ENCODE results near the gene ENTPD6.

The ENTPD6 gene

DNA sequence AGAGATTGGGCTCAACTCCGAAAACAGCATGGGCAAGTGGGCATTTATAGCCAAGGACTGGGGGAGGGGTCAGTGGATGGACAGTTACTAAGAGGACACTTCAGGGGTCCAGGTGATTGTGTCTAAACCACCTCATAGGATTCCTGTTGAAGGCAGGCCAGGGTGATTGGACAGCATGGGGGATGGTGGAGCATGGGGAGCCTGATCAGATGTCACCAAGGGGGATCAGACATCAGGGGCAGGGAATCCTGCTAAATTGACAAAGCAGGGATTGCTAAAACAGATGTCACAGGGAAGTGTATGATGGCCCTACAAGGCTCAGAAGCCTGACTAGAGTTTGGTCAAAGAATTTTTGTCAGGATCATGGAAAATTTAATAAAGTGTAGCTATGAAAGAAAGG is 49.9 kb downstream of the ENTPD6 start:
- peaks cover 33 to 59% (median 51%) of the 10 kb centered on the region in 10 experiments for H3K4me1 ChIP-seq
- TF ChIP-seq Cebpa-rat (IDR thresholded peaks at IDR 0.05) = no peak

DNA sequence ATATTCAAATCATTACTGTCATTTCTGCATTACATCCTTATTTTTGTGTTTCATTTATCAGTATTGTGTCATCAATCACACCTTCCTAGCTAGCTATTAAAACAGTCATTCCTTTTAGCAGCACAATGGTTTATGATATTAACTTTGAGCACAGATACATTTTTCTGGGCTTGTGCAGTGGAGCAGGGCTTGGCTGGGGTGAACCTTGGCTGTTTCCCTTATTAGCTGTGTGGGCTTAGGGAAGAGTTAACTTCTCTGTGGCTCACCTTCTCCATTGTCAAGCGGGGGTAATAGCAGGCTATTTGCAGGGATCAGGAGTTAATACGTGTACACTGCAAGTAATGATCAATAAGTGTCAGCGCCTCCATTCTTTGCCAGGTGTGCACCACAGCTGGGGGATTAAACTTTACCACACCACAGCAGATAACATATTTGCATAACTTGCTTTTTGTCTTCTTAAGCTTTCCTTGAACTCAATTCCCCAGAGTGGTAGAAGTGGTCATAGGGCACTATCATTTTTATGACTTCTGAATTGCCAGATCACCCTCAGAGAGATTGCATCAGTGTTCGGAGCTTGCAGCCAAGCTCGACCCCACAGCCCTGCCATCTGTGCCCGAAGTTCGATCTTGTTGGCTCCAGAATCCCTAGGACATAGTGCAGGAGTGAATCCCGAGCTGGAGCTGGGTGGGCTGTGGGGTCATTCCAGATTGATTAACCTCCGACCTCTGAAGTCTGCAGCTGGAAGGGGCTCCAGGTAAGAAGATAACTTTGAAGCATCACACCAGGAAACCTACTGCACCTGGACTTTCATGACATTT is 50.9 kb downstream of the ENTPD6 start:
- H3K27ac ChIP-seq = no peak overlapping the region
- H3K4me2 ChIP-seq = peak overlapping the region; percentile 84 to 100 (median 98)
- H3K36me3 ChIP-seq = peaks cover 0 to 16% (median 6%) of the 10 kb centered on the region in 11 experiments; a peak in 6 of 22 replicates
- H3K27me3 ChIP-seq = peaks cover 0 to 17% (median 11%) of the 10 kb centered on the region in 11 experiments; a peak in 11 of 22 replicates
- H3K4me1 ChIP-seq = peaks cover 39 to 62% (median 51%) of the 10 kb centered on the region in 10 experiments
- H3K4me3 ChIP-seq = peak overlapping the region in 2 of 10 experiments; percentile 93 to 98; a peak in 1 of 20 replicates
- peaks cover 0 to 33% (median 29%) of the 10 kb centered on the region in 11 experiments; a peak in 17 of 22 replicates for H4K20me1 ChIP-seq
- H3K9me3 ChIP-seq (replicated peaks in 1 of 11) = peaks cover 0 to 7% (median 0%) of the 10 kb centered on the region in 11 experiments; a peak in 4 of 22 replicates
- peak in 1 of 11 experiments; percentile 65; a peak in 2 of 22 replicates for TF ChIP-seq Cebpa-rat (IDR thresholded peaks at IDR 0.05)
- H3K9ac ChIP-seq = no peak overlapping the region

More for the DNA sequence above, 49.9 kb downstream of the ENTPD6 start:
- no peak overlapping the region for H3K4me3 ChIP-seq
- peaks cover 0 to 17% (median 11%) of the 10 kb centered on the region in 11 experiments; a peak in 11 of 22 replicates for H3K27me3 ChIP-seq
- H3K4me2 ChIP-seq = no peak overlapping the region
- no peak overlapping the region for H3K27ac ChIP-seq
- peaks cover 0 to 23% (median 20%) of the 10 kb centered on the region in 11 experiments; a peak in 13 of 22 replicates for H4K20me1 ChIP-seq
- H3K9ac ChIP-seq = no peak overlapping the region
- peaks cover 0 to 7% (median 0%) of the 10 kb centered on the region in 11 experiments; a peak in 4 of 22 replicates for H3K9me3 ChIP-seq (replicated peaks in 1 of 11)
- peaks cover 0 to 7% (median 0%) of the 10 kb centered on the region in 11 experiments; a peak in 2 of 22 replicates for H3K36me3 ChIP-seq

- peak overlapping the region; percentile 65 to 92 (median 87) for H3K9ac ChIP-seq
- TF ChIP-seq Cebpa-rat (IDR thresholded peaks at IDR 0.05) = no peak
- H3K27me3 ChIP-seq = peaks cover 0 to 17% (median 10%) of the 10 kb centered on the region in 11 experiments; a peak in 11 of 22 replicates
- H3K4me2 ChIP-seq = peak overlapping the region; percentile 84 to 100 (median 98)
- H3K4me3 ChIP-seq = peak overlapping the region; percentile 87 to 98 (median 96)
- H4K20me1 ChIP-seq = peaks cover 2 to 39% (median 36%) of the 10 kb centered on the region in 11 experiments; a peak in 19 of 22 replicates
- peaks cover 0 to 7% (median 0%) of the 10 kb centered on the region in 11 experiments; a peak in 4 of 22 replicates for H3K9me3 ChIP-seq (replicated peaks in 1 of 11)
- peaks cover 32 to 62% (median 51%) of the 10 kb centered on the region in 10 experiments for H3K4me1 ChIP-seq
- peak overlapping the region in 9 of 11 experiments; percentile 27 to 91 (median 57); a peak in 14 of 22 replicates for H3K27ac ChIP-seq
- peaks cover 0 to 23% (median 7%) of the 10 kb centered on the region in 11 experiments; a peak in 6 of 22 replicates for H3K36me3 ChIP-seq
Observed at GRCh38 chr20:25247000-25247517, 51.5 kb downstream of the ENTPD6 start.

DNA sequence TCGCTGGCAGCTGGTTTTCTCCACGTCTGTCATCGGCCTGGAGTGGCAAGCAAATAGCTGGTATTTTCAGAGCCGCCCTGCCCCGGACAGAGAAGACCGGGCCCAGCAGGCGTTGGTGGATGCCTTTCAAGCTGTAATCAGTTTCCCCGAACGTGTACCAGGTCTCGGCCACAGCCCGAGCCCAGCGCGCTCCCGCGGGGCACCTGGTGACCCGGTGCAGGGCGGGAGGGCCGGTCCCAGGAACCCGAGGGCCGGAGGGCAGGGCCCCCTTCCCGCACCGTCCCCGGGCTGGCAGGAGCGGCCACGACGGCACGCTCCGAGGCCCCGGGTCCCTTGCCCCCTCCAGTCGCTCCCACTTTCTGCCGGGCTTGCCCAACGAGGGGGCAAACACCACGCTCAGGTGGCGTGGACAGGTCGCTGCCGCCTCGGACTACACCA is 52.0 kb downstream of the ENTPD6 start:
- Histone ChIP-seq H3K4me3 (peak overlapping the region; percentile 87 to 98 (median 96)), H3K27ac (peak overlapping the region in 10 of 11 experiments; percentile 27 to 91 (median 57); a peak in 19 of 22 replicates), H3K36me3 (peaks cover 0 to 28% (median 10%) of the 10 kb centered on the region in 11 experiments; a peak in 10 of 22 replicates), H4K20me1 (peaks cover 4 to 44% (median 41%) of the 10 kb centered on the region in 11 experiments; a peak in 19 of 22 replicates), H3K9me3 (replicated peaks in 1 of 11) (peaks cover 0 to 7% (median 0%) of the 10 kb centered on the region in 11 experiments; a peak in 4 of 22 replicates), H3K9ac (peak overlapping the region; percentile 65 to 92 (median 87)), H3K27me3 (peaks cover 0 to 13% (median 7%) of the 10 kb centered on the region in 11 experiments; a peak in 10 of 22 replicates), H3K4me2 (peak overlapping the region; percentile 84 to 100 (median 98)), H3K4me1 (peaks cover 30 to 62% (median 51%) of the 10 kb centered on the region in 10 experiments)
- no peak for TF ChIP-seq Cebpa-rat (IDR thresholded peaks at IDR 0.05)

- H3K9ac ChIP-seq = peak within 1 kb of the TSS; percentile 82 to 92 (median 89)
- peaks cover 0 to 34% (median 13%) of the 10 kb centered on the region in 11 experiments; a peak in 12 of 22 replicates for H3K36me3 ChIP-seq
- peak within 1 kb of the TSS; percentile 84 to 100 (median 98) for H3K4me2 ChIP-seq
- peaks cover 0 to 7% (median 0%) of the 10 kb centered on the region in 11 experiments; a peak in 4 of 22 replicates for H3K9me3 ChIP-seq (replicated peaks in 1 of 11)
- H3K4me3 ChIP-seq = peak within 1 kb of the TSS; percentile 87 to 98 (median 96)
- no peak for TF ChIP-seq Cebpa-rat (IDR thresholded peaks at IDR 0.05)
- peaks cover 4 to 51% (median 47%) of the 10 kb centered on the region in 11 experiments; a peak in 19 of 22 replicates for H4K20me1 ChIP-seq
- H3K27ac ChIP-seq = peak within 1 kb of the TSS; percentile 62 to 92 (median 87)
- H3K4me1 ChIP-seq = peaks cover 30 to 62% (median 54%) of the 10 kb centered on the region in 10 experiments
- H3K27me3 ChIP-seq = peaks cover 0 to 8% (median 2%) of the 10 kb centered on the region in 11 experiments; a peak in 7 of 22 replicates
Observed at GRCh38 chr20:25247956-25248785, 52.7 kb downstream of the ENTPD6 start, which contains the start of gene PYGB. PYGB (plus strand) TSS chr20:25248085; CDS start chr20:25248179, 94 bp downstream.

DNA sequence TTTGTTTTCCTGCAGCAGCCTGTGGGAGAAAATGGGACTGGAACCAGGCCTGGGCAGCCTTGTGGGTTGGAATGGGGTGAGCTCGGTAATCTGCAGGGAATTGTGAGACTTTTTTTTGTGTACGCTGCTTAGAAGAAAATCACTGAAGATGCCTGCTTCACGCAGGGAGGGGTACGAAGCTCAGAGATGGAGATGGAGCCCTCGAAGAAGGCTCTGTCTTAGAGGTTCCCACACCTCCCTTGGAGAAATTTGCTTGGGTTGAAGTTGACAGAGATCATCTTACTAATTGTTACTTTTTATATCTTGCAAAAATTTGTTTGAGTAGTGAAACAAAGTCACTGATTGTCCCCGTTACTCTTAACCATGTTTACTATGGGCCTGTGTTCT is 53.3 kb downstream of the ENTPD6 start:
- Histone ChIP-seq H3K4me2 (peak overlapping the region; percentile 64 to 99 (median 90)), H3K9me3 (replicated peaks in 1 of 11) (peaks cover 0 to 1% (median 0%) of the 10 kb centered on the region in 11 experiments; a peak in 2 of 22 replicates), H3K27me3 (peaks cover 0 to 8% (median 0%) of the 10 kb centered on the region in 11 experiments; a peak in 3 of 22 replicates), H4K20me1 (peaks cover 4 to 57% (median 53%) of the 10 kb centered on the region in 11 experiments; a peak in 19 of 22 replicates), H3K4me1 (peaks cover 35 to 68% (median 60%) of the 10 kb centered on the region in 10 experiments), H3K27ac (peak overlapping the region; percentile 62 to 92 (median 87); a peak in 21 of 22 replicates), H3K36me3 (peaks cover 0 to 37% (median 14%) of the 10 kb centered on the region in 11 experiments; a peak in 12 of 22 replicates), H3K9ac (peak overlapping the region; percentile 82 to 92 (median 89)), H3K4me3 (peak overlapping the region; percentile 87 to 98 (median 96))
- no peak for TF ChIP-seq Cebpa-rat (IDR thresholded peaks at IDR 0.05)

- Histone ChIP-seq H3K4me2 (peak overlapping the region; percentile 64 to 99 (median 90)), H3K27me3 (peaks cover 0 to 8% (median 0%) of the 10 kb centered on the region in 11 experiments; a peak in 3 of 22 replicates), H3K9ac (peak overlapping the region; percentile 82 to 92 (median 89); a peak in 21 of 22 replicates), H3K4me3 (peak overlapping the region; percentile 87 to 98 (median 96)), H4K20me1 (peaks cover 6 to 62% (median 55%) of the 10 kb centered on the region in 11 experiments; a peak in 19 of 22 replicates), H3K4me1 (peaks cover 41 to 73% (median 66%) of the 10 kb centered on the region in 10 experiments), H3K27ac (peak overlapping the region in 5 of 11 experiments; percentile 82 to 92 (median 85); a peak in 3 of 22 replicates), H3K36me3 (peaks cover 0 to 37% (median 14%) of the 10 kb centered on the region in 11 experiments; a peak in 13 of 22 replicates), H3K9me3 (replicated peaks in 1 of 11) (no peaks in the 10 kb centered on the region)
- no peak for TF ChIP-seq Cebpa-rat (IDR thresholded peaks at IDR 0.05)
Observed at GRCh38 chr20:25249198-25249931, 53.9 kb downstream of the ENTPD6 start.

All from BLaER1 treated with 17β-estradiol and CSF1 and Interleukin-3, amounts not matched to agents 10 nM and 100 nM (cell line).